HepG2 (cell line): ENCODE data around the gene FAM168A. TPM values are rescaled to one million over a fixed set of nuclear protein-coding genes. Genes with fewer than 3 reads are reported as not detected.

Experiments used
- ATAC-seq: fragments of 200-7000 bp; cut with Tn5 transposase; 3 replicates; pipeline ENCODE4 v1.9.1; 2020; ENCODE audit warnings: mild to moderate bottlenecking, moderate library complexity
- BruUV-seq: library from RNA; stranded (reverse); fragments of 400-500 nt; replicated peaks from 2 replicates; lab custom pipeline; 2021; lab: Mats Ljungman, UMichigan
- CTCF ChIA-PET: fragments of 300-600 bp; formaldehyde crosslinking; extraction: SDS; loops from one replicate; lab custom pipeline; 2021; ENCODE audit warnings: low total read pairs, inconsistent platforms, low intra/inter-chr PET ratio; lab: Yijun Ruan, JAX
- POLR2A ChIA-PET: fragments of 350-600 bp; sonication (Branson Sonifier 250); formaldehyde crosslinking; loops from one replicate; lab custom pipeline; 2020; ENCODE audit warnings: antibody characterized with exemption, inconsistent platforms; lab: Yijun Ruan, JAX
- DNase-seq: peaks from one replicate; pipeline ENCODE4 v3.0.0-alpha.2; 2015; ENCODE audit warnings: low spot score
- FAIRE-seq: peaks from 3 replicates; lab custom pipeline; 2011; peaks lifted over from hg19 to GRCh38; lab: Jason Lieb, UNC
- H2AFZ ChIP-seq: one replicate; pipeline ENCODE4 v1.6.1; 2011; ENCODE audit warnings: low read length, inconsistent platforms
- H3K27ac ChIP-seq: fragments of 300-600 bp; 3 replicates; pipeline ENCODE4 v1.8.0; 2011; ENCODE audit warnings: mixed run types, mild to moderate bottlenecking, mixed read lengths, low read length, inconsistent platforms; ENCODE audit not compliant: insufficient read depth; ENCODE audit errors: extremely low read length
- H3K27me3 ChIP-seq, 2 experiments: fragments of 200-600 bp in 1 of 2; 2 replicates in 1 of 2; 3 replicates in 1 of 2; pipeline versions ENCODE4 v1.6.0 to v1.8.0; 2011; ENCODE audit warnings: low read length in 2 of 2, mild to moderate bottlenecking in 2 of 2, moderate library complexity in 2 of 2, inconsistent platforms in 1 of 2; ENCODE audit not compliant: insufficient read depth in 2 of 2, control insufficient read depth in 1 of 2
- H3K36me3 ChIP-seq, 2 experiments: fragments of 200-600 bp in 1 of 2; replicated peaks in 1 of 2; 2 replicates in 1 of 2; 3 replicates in 1 of 2; pipeline versions ENCODE4 v1.5.1 to v1.8.0; 2011; ENCODE audit warnings: low read length in 2 of 2, inconsistent platforms in 1 of 2; ENCODE audit not compliant: insufficient read depth in 2 of 2, control insufficient read depth in 1 of 2
- H3K4me1 ChIP-seq: 2 replicates; pipeline ENCODE4 v1.5.1; 2012; ENCODE audit warnings: low read length, inconsistent platforms; ENCODE audit not compliant: insufficient read depth
- H3K4me2 ChIP-seq: 2 replicates; pipeline ENCODE4 v1.6.0; 2011; ENCODE audit warnings: low read depth, low read length, inconsistent platforms
- H3K4me3 ChIP-seq, 3 experiments: fragments of 200-600 bp in 1 of 3; sonication (generic), shearing (Covaris generic) in 1 of 3; replicated peaks in 1 of 3; 2 replicates each; pipeline ENCODE4 v1.5.1; 2011 to 2016; ENCODE audit warnings: low read length in 3 of 3, inconsistent platforms in 2 of 3, low read depth in 2 of 3, mild to moderate bottlenecking in 2 of 3, control low read depth in 1 of 3, mixed read lengths in 1 of 3; ENCODE audit not compliant: insufficient read depth in 1 of 3
- H3K79me2 ChIP-seq: one replicate; pipeline ENCODE4 v1.6.1; 2011; ENCODE audit warnings: low read length, inconsistent platforms; ENCODE audit not compliant: insufficient read depth
- H3K9ac ChIP-seq: 2 replicates; pipeline ENCODE4 v1.6.0; 2011; ENCODE audit warnings: mild to moderate bottlenecking, low read depth, low read length, inconsistent platforms; ENCODE audit not compliant: insufficient read depth
- H3K9me3 ChIP-seq: 2 replicates; pipeline ENCODE4 v1.5.1; 2012; ENCODE audit warnings: mild to moderate bottlenecking, low read length
- H4K20me1 ChIP-seq: 2 replicates; pipeline ENCODE4 v1.6.0; 2011; ENCODE audit warnings: inconsistent platforms, mild to moderate bottlenecking, low read length, moderate library complexity; ENCODE audit not compliant: insufficient read depth
- ELF1 ChIP-seq: sonication (generic); formaldehyde crosslinking; IDR thresholded peaks from 2 replicates; pipeline ENCODE4 v1.4.0; 2020; ENCODE audit warnings: missing genetic modification reagents
- GABPB1 ChIP-seq: IDR thresholded peaks from 2 replicates; pipeline ENCODE4 v1.6.1; 2016; ENCODE audit warnings: mild to moderate bottlenecking, missing genetic modification reagents, moderate library complexity, missing compliant biosample characterization
- KDM3A ChIP-seq: IDR thresholded peaks from 2 replicates; pipeline ENCODE4 v1.6.1; 2018; ENCODE audit warnings: low read depth, missing compliant biosample characterization
- POLR2AphosphoS2 ChIP-seq: IDR thresholded peaks from 2 replicates; pipeline ENCODE4 v1.6.1; 2011; ENCODE audit warnings: low read depth, low read length, improper control_type of control experiment
- POLR2G ChIP-seq: fragments of 200-400 bp; formaldehyde crosslinking; IDR thresholded peaks from 2 replicates; pipeline ENCODE4 v1.6.1; 2018; ENCODE audit warnings: mild to moderate bottlenecking, low read depth, low read length, moderate library complexity
- SMARCE1 ChIP-seq: fragments of 450-650 bp; IDR thresholded peaks from 2 replicates; pipeline ENCODE4 v1.6.1; 2017; ENCODE audit warnings: borderline replicate concordance
- SP2 ChIP-seq: sonication (generic); formaldehyde crosslinking; IDR thresholded peaks from 2 replicates; pipeline ENCODE4 v1.5.1; 2020; ENCODE audit warnings: mild to moderate bottlenecking, missing genetic modification reagents
- SUZ12 ChIP-seq: fragments of 150-350 bp; IDR thresholded peaks from 2 replicates; pipeline ENCODE4 v1.6.1; 2014; ENCODE audit warnings: low read depth, low read length
- TGIF2 ChIP-seq: IDR thresholded peaks from 2 replicates; pipeline ENCODE4 v1.6.1; 2016; ENCODE audit warnings: control low read depth, missing compliant biosample characterization
- ZFP82 ChIP-seq: sonication (generic); formaldehyde crosslinking; IDR thresholded peaks from 2 replicates; pipeline ENCODE4 v1.5.1; 2020; ENCODE audit warnings: mild to moderate bottlenecking, missing genetic modification reagents, borderline replicate concordance
- ZNF160 ChIP-seq: sonication (generic); formaldehyde crosslinking; IDR thresholded peaks from 2 replicates; pipeline ENCODE4 v1.8.0; 2022; ENCODE audit warnings: mild to moderate bottlenecking, inconsistent platforms, missing genetic modification reagents
- ZNF274 ChIP-seq: sonication (generic); formaldehyde crosslinking; IDR thresholded peaks from 2 replicates; pipeline ENCODE4 v1.5.1; 2020; ENCODE audit warnings: mild to moderate bottlenecking, missing genetic modification reagents
- ZNF350 ChIP-seq: sonication (generic); formaldehyde crosslinking; IDR thresholded peaks from 2 replicates; pipeline ENCODE4 v1.4.0; 2020; ENCODE audit warnings: mild to moderate bottlenecking, low read depth, missing genetic modification reagents, borderline replicate concordance
- ZNF574 ChIP-seq: sonication (generic); formaldehyde crosslinking; IDR thresholded peaks from 2 replicates; pipeline ENCODE4 v1.4.0; 2020; ENCODE audit warnings: missing genetic modification reagents
- ZNF639 ChIP-seq: conservative IDR thresholded peaks from 2 replicates; pipeline ENCODE4 v1.6.1; 2018; ENCODE audit warnings: missing genetic modification reagents
- ZNF788 ChIP-seq: sonication (generic); formaldehyde crosslinking; IDR thresholded peaks from 2 replicates; pipeline ENCODE4 v1.5.0; 2020; ENCODE audit warnings: mild to moderate bottlenecking, missing genetic modification reagents, borderline replicate concordance
- ZNF790 ChIP-seq: sonication (generic); formaldehyde crosslinking; IDR thresholded peaks from 2 replicates; pipeline ENCODE4 v1.8.0; 2022; ENCODE audit warnings: missing genetic modification reagents, mild to moderate bottlenecking, borderline replicate concordance
- WGBS: methylation state at CpG from one replicate; pipeline ENCODE4 v1.1.6; 2017; ENCODE audit warnings: low lambda C conversion rate; 5-methylcytosine and 5-hydroxymethylcytosine counted together
- in situ Hi-C: cut with HindIII; loops from 2 replicates; pipeline ENCODE4 v1.10.0; 2017; ENCODE audit warnings: low pct_unique_long_range_greater_than_20kb; ENCODE audit not compliant: extremely low pct_ligation_motif_present
- intact Hi-C: fragments of 100-400 bp; cut with micrococcal nuclease; formaldehyde crosslinking; loops from one replicate; pipeline ENCODE4 v1.10.0; 2022; ENCODE audit not compliant: unreplicated experiment
- polyA plus RNA-seq, 8 experiments: library from polyadenylated mRNA; depleted of rRNA in 3 of 8; stranded (reverse) in 7 of 8; unstranded in 1 of 8; fragments of >200 nt; fragmentation: Illumina TruSeq in 4 of 8; extraction: Trizol in 4 of 8; gene quantifications; 2 replicates each; pipeline versions ENCODE4 v1.2.1 to v1.2.3, GENCODE V29; 2011 to 2016; ENCODE audit warnings: low read depth in 4 of 8, missing spikeins in 1 of 8, mixed read lengths in 1 of 8; ENCODE audit not compliant: insufficient read depth in 1 of 8
- total RNA-seq, 5 experiments: library from RNA; depleted of rRNA; stranded (reverse); fragments of >200 nt; fragmentation: Illumina TruSeq; extraction: Trizol; gene quantifications; 2 replicates each; pipeline ENCODE4 v1.2.3, GENCODE V29; 2016; ENCODE audit warnings: low read depth in 1 of 5
- TF ChIP-seq, protein P1 (sequence below): sonication (generic); formaldehyde crosslinking; IDR thresholded peaks from 2 replicates; pipeline ENCODE4 v1.4.0; 2020; ENCODE audit warnings: mild to moderate bottlenecking, missing genetic modification reagents

FAM168A gene
- total and polyA plus RNA-seq, 2 of the 13 experiments (the other 11 are each of a cell fraction or from before 2014, with no cell fraction given): 13.9 to 15.8 TPM

DNA sequence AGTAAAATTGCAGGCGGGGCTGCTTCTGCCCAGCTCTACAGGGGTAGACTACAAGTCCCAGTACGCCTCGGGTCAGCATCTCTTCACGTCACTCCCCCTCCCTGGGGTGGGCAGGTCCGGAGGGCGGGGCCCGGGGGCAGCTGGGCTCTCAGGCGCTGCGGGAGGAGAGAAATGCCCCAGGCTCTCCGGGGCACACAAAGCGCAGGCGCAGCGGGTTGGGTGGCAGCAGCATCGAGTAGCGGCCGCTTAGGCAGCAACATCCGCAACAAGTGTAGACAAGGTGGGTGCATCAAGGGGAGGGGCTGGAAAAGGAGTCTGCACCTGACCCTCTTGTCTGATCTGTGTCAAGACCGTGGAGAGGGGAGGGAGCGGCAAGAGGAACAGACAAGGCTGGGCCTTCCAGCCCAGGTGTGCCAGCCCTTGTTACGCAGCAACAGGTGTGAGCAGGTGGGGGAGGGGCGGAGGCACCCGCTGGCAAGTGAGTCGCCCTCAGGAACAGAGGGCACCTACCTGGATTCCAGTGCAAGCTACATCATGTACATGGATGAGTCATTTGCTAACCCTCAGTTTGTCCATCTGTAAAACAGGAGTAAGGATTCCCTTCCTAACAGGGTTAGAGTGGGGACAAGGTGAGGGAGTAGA lies 49.7 kb upstream of the FAM168A start:
- no peak overlapping the region for H2AFZ ChIP-seq
- DNase-seq (peak; percentile 90), ATAC-seq (peak; percentile 80), FAIRE-seq (peak; percentile 83)
- peak overlapping the region; percentile 57 to 76 (median 70) for H3K4me3 ChIP-seq
- 6% methylated on average over 22 of the region's 23 CpGs for WGBS
- H4K20me1 ChIP-seq: no peaks in the 10 kb centered on the region
- peaks cover 2% of the 10 kb centered on the region for H3K79me2 ChIP-seq
- POLR2A ChIA-PET: interaction anchor here (1.0 to 2.6 kb wide), 8 partner anchors 12 to 132 kb away, joined by 3 to 7 read pairs (median 3); partner anchors contain the start of gene RAB6A
- no peaks in the 10 kb centered on the region for H3K36me3 ChIP-seq
- H3K4me1 ChIP-seq: peaks cover 72% of the 10 kb centered on the region
- CTCF ChIA-PET: no interaction called here
- intact Hi-C loops (no loop called here), in situ Hi-C loops (no loop called here)
- peak overlapping the region; percentile 68 for H3K9ac ChIP-seq
- BruUV-seq: TSS peak; percentile 51
- H3K27ac ChIP-seq: peak overlapping the region; percentile 53
- H3K27me3 ChIP-seq: peaks cover 0 to 1% of the 10 kb centered on the region in 2 experiments; a peak in 2 of 5 replicates
- H3K4me2 ChIP-seq: peak overlapping the region; percentile 82
- H3K9me3 ChIP-seq: no peaks in the 10 kb centered on the region
- TF ChIP-seq KDM3A (peak; percentile 47; the same call in 1 of the 2 replicates), GABPB1 (peak; percentile 72; the same call in 1 of the 2 replicates), ZNF790 (peak; percentile 2; the same call in 1 of the 2 replicates), ELF1 (0 out of 2 replicates have a peak, but pooled peaks have one; percentile 45), ZNF788 (CRISPR knock-in tag) (peak; percentile 57; the same call in 1 of the 2 replicates), ZNF350 (CRISPR knock-in tag) (peak; percentile 68; the same call in 1 of the 2 replicates), ZNF160 (CRISPR knock-in tag) (no peak), SP2 (no peak), POLR2G (peak; percentile 74), ZNF639 (no peak), SMARCE1 (no peak), ZNF274 (peak; percentile 33; the same call in 1 of the 2 replicates), ZFP82 (CRISPR knock-in tag) (peak; percentile 72; the same call in 1 of the 2 replicates), TGIF2 (CRISPR knock-in tag) (0 out of 2 replicates have a peak, but pooled peaks have one; percentile 13), ZNF574 (CRISPR knock-in tag) (peak; percentile 60), POLR2AphosphoS2 (no peak), SUZ12 (peak; percentile 44)
- TF ChIP-seq, protein P1, sequence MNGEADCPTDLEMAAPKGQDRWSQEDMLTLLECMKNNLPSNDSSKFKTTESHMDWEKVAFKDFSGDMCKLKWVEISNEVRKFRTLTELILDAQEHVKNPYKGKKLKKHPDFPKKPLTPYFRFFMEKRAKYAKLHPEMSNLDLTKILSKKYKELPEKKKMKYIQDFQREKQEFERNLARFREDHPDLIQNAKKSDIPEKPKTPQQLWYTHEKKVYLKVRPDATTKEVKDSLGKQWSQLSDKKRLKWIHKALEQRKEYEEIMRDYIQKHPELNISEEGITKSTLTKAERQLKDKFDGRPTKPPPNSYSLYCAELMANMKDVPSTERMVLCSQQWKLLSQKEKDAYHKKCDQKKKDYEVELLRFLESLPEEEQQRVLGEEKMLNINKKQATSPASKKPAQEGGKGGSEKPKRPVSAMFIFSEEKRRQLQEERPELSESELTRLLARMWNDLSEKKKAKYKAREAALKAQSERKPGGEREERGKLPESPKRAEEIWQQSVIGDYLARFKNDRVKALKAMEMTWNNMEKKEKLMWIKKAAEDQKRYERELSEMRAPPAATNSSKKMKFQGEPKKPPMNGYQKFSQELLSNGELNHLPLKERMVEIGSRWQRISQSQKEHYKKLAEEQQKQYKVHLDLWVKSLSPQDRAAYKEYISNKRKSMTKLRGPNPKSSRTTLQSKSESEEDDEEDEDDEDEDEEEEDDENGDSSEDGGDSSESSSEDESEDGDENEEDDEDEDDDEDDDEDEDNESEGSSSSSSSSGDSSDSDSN (CRISPR knock-in tag): peak; percentile 40
